Measurements from ENCODE around the gene COLEC12. TPM values are rescaled to one million over a fixed set of nuclear protein-coding genes. Genes with fewer than 3 reads are reported as not detected.

The COLEC12 gene
- total RNA-seq, 1 experiment from 2014 or later: not detected

- no peak for DNase-seq
- peaks cover 5% of the 10 kb centered on the region for H3K4me1 Mint-ChIP-seq (ENCODE audit: low read depth, unreplicated experiment)
- H3K36me3 Mint-ChIP-seq (ENCODE audit: insufficient read depth, unreplicated experiment): no peaks in the 10 kb centered on the region
- no peak for TF ChIP-seq CTCF (IDR thresholded peaks at IDR 0.05; ENCODE audit: unreplicated experiment)
- peak overlapping the region; percentile 52 for H3K4me3 Mint-ChIP-seq (ENCODE audit: low read depth, unreplicated experiment)
- BruUV-seq (replicated peaks): no TSS peak
- intact Hi-C loops (cut with micrococcal nuclease; ENCODE audit: unreplicated experiment): loop anchor here (10.0 kb wide), 1 partner anchor 95 kb away; the partner anchor contains the start of gene CLUL1
- H3K9me3 Mint-ChIP-seq (ENCODE audit: low read depth, unreplicated experiment): no peaks in the 10 kb centered on the region
- H3K27me3 Mint-ChIP-seq (ENCODE audit: unreplicated experiment): peaks cover 38% of the 10 kb centered on the region
- CTCF ChIA-PET: no interaction called here
- H3K27ac Mint-ChIP-seq (ENCODE audit: unreplicated experiment): no peak overlapping the region
Measured at GRCh38 chr18:499776-500631, 497 bp downstream of the COLEC12 start.

GRCh38 chr18:498931-499775 lies 1.3 kb downstream of the COLEC12 start:
- H3K9me3 Mint-ChIP-seq (ENCODE audit: low read depth, unreplicated experiment): no peaks in the 10 kb centered on the region
- peaks cover 29% of the 10 kb centered on the region for H3K27me3 Mint-ChIP-seq (ENCODE audit: unreplicated experiment)
- intact Hi-C loops (cut with micrococcal nuclease; ENCODE audit: unreplicated experiment): loop anchor here (10.0 kb wide), 1 partner anchor 96 kb away; the partner anchor contains the start of gene CLUL1
- no TSS peak for BruUV-seq (replicated peaks)
- CTCF ChIA-PET: no interaction called here
- H3K36me3 Mint-ChIP-seq (ENCODE audit: insufficient read depth, unreplicated experiment): no peaks in the 10 kb centered on the region
- peaks cover 5% of the 10 kb centered on the region for H3K4me1 Mint-ChIP-seq (ENCODE audit: low read depth, unreplicated experiment)
- peak overlapping the region; percentile 52 for H3K4me3 Mint-ChIP-seq (ENCODE audit: low read depth, unreplicated experiment)
- DNase-seq: no peak
- H3K27ac Mint-ChIP-seq (ENCODE audit: unreplicated experiment): no peak overlapping the region
- no peak for TF ChIP-seq CTCF (IDR thresholded peaks at IDR 0.05; ENCODE audit: unreplicated experiment)

- H3K4me3 Mint-ChIP-seq (ENCODE audit: low read depth, unreplicated experiment): no peak overlapping the region
- DNase-seq: no peak
- H3K4me1 Mint-ChIP-seq (ENCODE audit: low read depth, unreplicated experiment): peaks cover 5% of the 10 kb centered on the region
- no peak overlapping the region for H3K27ac Mint-ChIP-seq (ENCODE audit: unreplicated experiment)
- intact Hi-C loops (cut with micrococcal nuclease; ENCODE audit: unreplicated experiment): loop anchor here (10.0 kb wide), 1 partner anchor 97 kb away; the partner anchor contains the start of gene CLUL1
- peaks cover 25% of the 10 kb centered on the region for H3K27me3 Mint-ChIP-seq (ENCODE audit: unreplicated experiment)
- H3K9me3 Mint-ChIP-seq (ENCODE audit: low read depth, unreplicated experiment): no peaks in the 10 kb centered on the region
- no TSS peak for BruUV-seq (replicated peaks)
- CTCF ChIA-PET: no interaction called here
- no peaks in the 10 kb centered on the region for H3K36me3 Mint-ChIP-seq (ENCODE audit: insufficient read depth, unreplicated experiment)
- TF ChIP-seq CTCF (IDR thresholded peaks at IDR 0.05; ENCODE audit: unreplicated experiment): no peak
Measured at GRCh38 chr18:497688-498087, 2.8 kb downstream of the COLEC12 start.

- peaks cover 16% of the 10 kb centered on the region for H3K27me3 Mint-ChIP-seq (ENCODE audit: unreplicated experiment)
- no peak overlapping the region for H3K27ac Mint-ChIP-seq (ENCODE audit: unreplicated experiment)
- no peaks in the 10 kb centered on the region for H3K9me3 Mint-ChIP-seq (ENCODE audit: low read depth, unreplicated experiment)
- H3K36me3 Mint-ChIP-seq (ENCODE audit: insufficient read depth, unreplicated experiment): no peaks in the 10 kb centered on the region
- CTCF ChIA-PET: interaction anchor here (1.7 kb wide), 1 partner anchor 18 kb away, joined by 4 read pairs; no protein-coding TSS in a partner anchor
- no TSS peak for BruUV-seq (replicated peaks)
- no peak for DNase-seq
- no peak overlapping the region for H3K4me3 Mint-ChIP-seq (ENCODE audit: low read depth, unreplicated experiment)
- TF ChIP-seq CTCF (IDR thresholded peaks at IDR 0.05; ENCODE audit: unreplicated experiment): no peak
- peaks cover 5% of the 10 kb centered on the region for H3K4me1 Mint-ChIP-seq (ENCODE audit: low read depth, unreplicated experiment)
- intact Hi-C loops (cut with micrococcal nuclease; ENCODE audit: unreplicated experiment): loop anchor here (10.0 kb wide), 1 partner anchor 99 kb away; the partner anchor contains the start of gene CLUL1
Measured at GRCh38 chr18:495452-495851, 5.0 kb downstream of the COLEC12 start.

Data from Calu3 (cell line).